ENCODE measurements around the gene IQSEC1. TPM values are rescaled to one million over a fixed set of nuclear protein-coding genes. Genes with fewer than 3 reads are reported as not detected.

IQSEC1 gene
- total RNA-seq, 1 experiment from 2014 or later = 28.1 TPM

GRCh38 chr3:12935861-12936830 is 137.1 kb downstream of the IQSEC1 start:
- BruUV-seq (replicated peaks) = no TSS peak
- no peak for TF ChIP-seq EZH2 (IDR thresholded peaks at IDR 0.05)
- Histone ChIP-seq H3K9me3 (ENCODE audit: control insufficient read depth in 1 of 2, insufficient read depth in 1 of 2, low read depth in 1 of 2, low read length in 2 of 2) (no peaks in the 10 kb centered on the region), H3K4me3 (replicated peaks in 1 of 2; ENCODE audit: low read depth in 1 of 2, low read length in 2 of 2) (no peak overlapping the region), H2AFZ (ENCODE audit: low read depth, low read length, poor library complexity, severe bottlenecking) (no peak overlapping the region), H4K20me1 (ENCODE audit: insufficient read depth) (no peaks in the 10 kb centered on the region), H3K9ac (ENCODE audit: low read length) (no peak overlapping the region), H3K27me3 (ENCODE audit: insufficient read depth, low read length) (no peaks in the 10 kb centered on the region), H3K9me2 (ENCODE audit: insufficient read depth) (no peaks in the 10 kb centered on the region), H3K4me1 (ENCODE audit: control insufficient read depth in 1 of 2, insufficient read depth in 2 of 2, low read length in 2 of 2) (no peaks in the 10 kb centered on the region), H3K27ac (ENCODE audit: low read depth, low read length) (no peak overlapping the region), H3K79me2 (ENCODE audit: insufficient read depth, low read length) (no peaks in the 10 kb centered on the region; the same call in 1 of the 2 replicates), H3K36me3 (ENCODE audit: control insufficient read depth in 1 of 2, insufficient read depth in 2 of 2, low read length in 2 of 2) (no peaks in the 10 kb centered on the region; a peak in 1 of 4 replicates), H3K4me2 (ENCODE audit: low read length) (no peak overlapping the region)
- POLR2A ChIA-PET = no interaction called here
- ATAC-seq (no peak), DNase-seq (ENCODE audit: low read depth, low spot score) (no peak)
- CTCF ChIA-PET = no interaction called here
- intact Hi-C loops (cut with micrococcal nuclease) = no loop called here
- RAD21 ChIA-PET (ENCODE audit: low non-redundant PET in 1 of 2, low total read pairs in 2 of 2, uncharacterized antibody in 2 of 2, unreplicated experiment in 2 of 2) = no interaction called here

- no peak for ATAC-seq
- H3K79me2 ChIP-seq (ENCODE audit: insufficient read depth, low read length) = no peaks in the 10 kb centered on the region; the same call in 1 of the 2 replicates
- no peak for TF ChIP-seq ELF1 (IDR thresholded peaks at IDR 0.05; ENCODE audit: borderline replicate concordance, low read depth)
- TF ChIP-seq EZH2 (IDR thresholded peaks at IDR 0.05) = no peak
- no peak for TF ChIP-seq POLR2A (IDR thresholded peaks at IDR 0.05; ENCODE audit: borderline replicate concordance, extremely low read depth, insufficient read depth, insufficient read length)
- no peak for TF ChIP-seq SP1 (IDR thresholded peaks at IDR 0.05; ENCODE audit: low read depth)
- TF ChIP-seq YY1 (IDR thresholded peaks at IDR 0.05; ENCODE audit: extremely low read depth, insufficient replicate concordance, low read depth, low read length) = no peak
- no peak for TF ChIP-seq CBX3 (IDR thresholded peaks at IDR 0.05; ENCODE audit: low read depth)
- TF ChIP-seq POLR2AphosphoS5 (IDR thresholded peaks at IDR 0.05; ENCODE audit: low read depth, low read length) = no peak
- no peak for TF ChIP-seq EGR1 (IDR thresholded peaks at IDR 0.05; ENCODE audit: low read depth)
- TF ChIP-seq TCF7L2 (IDR thresholded peaks at IDR 0.05; ENCODE audit: borderline replicate concordance, extremely low read depth, insufficient read depth, insufficient read length) = no peak
- no peak for TF ChIP-seq EZH2phosphoT487 (IDR thresholded peaks at IDR 0.05; ENCODE audit: borderline replicate concordance)
- POLR2A ChIA-PET = no interaction called here
- no peaks in the 10 kb centered on the region for H3K9me2 ChIP-seq (ENCODE audit: insufficient read depth)
- intact Hi-C loops (cut with micrococcal nuclease) = no loop called here
- no peaks in the 10 kb centered on the region; a peak in 1 of 4 replicates for H3K36me3 ChIP-seq (ENCODE audit: control insufficient read depth in 1 of 2, insufficient read depth in 2 of 2, low read length in 2 of 2)
- RAD21 ChIA-PET (ENCODE audit: low non-redundant PET in 1 of 2, low total read pairs in 2 of 2, uncharacterized antibody in 2 of 2, unreplicated experiment in 2 of 2) = no interaction called here
- no peak overlapping the region for H3K9ac ChIP-seq (ENCODE audit: low read length)
- H4K20me1 ChIP-seq (ENCODE audit: insufficient read depth) = no peaks in the 10 kb centered on the region
- CTCF ChIA-PET = no interaction called here
- no TSS peak for BruUV-seq (replicated peaks)
- H3K4me2 ChIP-seq (ENCODE audit: low read length) = no peak overlapping the region
- H3K4me3 ChIP-seq (replicated peaks in 1 of 2; ENCODE audit: low read depth in 1 of 2, low read length in 2 of 2) = no peak overlapping the region
- H2AFZ ChIP-seq (ENCODE audit: low read depth, low read length, poor library complexity, severe bottlenecking) = no peak overlapping the region
- H3K4me1 ChIP-seq (ENCODE audit: control insufficient read depth in 1 of 2, insufficient read depth in 2 of 2, low read length in 2 of 2) = no peaks in the 10 kb centered on the region
- DNase-seq (ENCODE audit: low read depth, low spot score) = no peak
- H3K27ac ChIP-seq (ENCODE audit: low read depth, low read length) = no peak overlapping the region
- H3K9me3 ChIP-seq (ENCODE audit: control insufficient read depth in 1 of 2, insufficient read depth in 1 of 2, low read depth in 1 of 2, low read length in 2 of 2) = no peaks in the 10 kb centered on the region
- H3K27me3 ChIP-seq (ENCODE audit: insufficient read depth, low read length) = no peaks in the 10 kb centered on the region
Measured at GRCh38 chr3:12935023-12935860, 138.0 kb downstream of the IQSEC1 start.
